OCI-LY7 (cell line): Measurements from ENCODE around the gene CNTNAP1.

Experiments
- CTCF ChIP-seq: fragments of 200-600 bp; sonication (generic); conservative IDR thresholded peaks from 2 replicates; pipeline ENCODE4 v1.5.1; 2014; ENCODE audit warnings: mild to moderate bottlenecking, antibody characterized with exemption, low read length, moderate library complexity, mixed read lengths
- EZH2phosphoT487 ChIP-seq: fragments of 200-600 bp; sonication (generic); IDR thresholded peaks from 2 replicates; pipeline ENCODE4 v1.6.1; 2018; ENCODE audit warnings: low read depth, borderline replicate concordance, mild to moderate bottlenecking, mixed run types, antibody characterized with exemption, low read length, moderate library complexity, mixed read lengths

GRCh38 chr17:42669977-42670788 is 12.1 kb upstream of the CNTNAP1 start:
- TF ChIP-seq CTCF (no peak), EZH2phosphoT487 (no peak)
